GM12872 (cell line): ENCODE measurements around the gene TEX50.

Experiments
- TF ChIP-seq, protein P1 (sequence below): IDR thresholded peaks from 3 replicates; pipeline ENCODE4 v1.5.1; 2011; ENCODE audit warnings: low read depth, mild to moderate bottlenecking, low read length, moderate library complexity; ENCODE audit not compliant: insufficient read depth

The TEX50 gene

GRCh38 chr1:173627269-173627668, 7.9 kb upstream of the TEX50 start:
- TF ChIP-seq, protein P1, sequence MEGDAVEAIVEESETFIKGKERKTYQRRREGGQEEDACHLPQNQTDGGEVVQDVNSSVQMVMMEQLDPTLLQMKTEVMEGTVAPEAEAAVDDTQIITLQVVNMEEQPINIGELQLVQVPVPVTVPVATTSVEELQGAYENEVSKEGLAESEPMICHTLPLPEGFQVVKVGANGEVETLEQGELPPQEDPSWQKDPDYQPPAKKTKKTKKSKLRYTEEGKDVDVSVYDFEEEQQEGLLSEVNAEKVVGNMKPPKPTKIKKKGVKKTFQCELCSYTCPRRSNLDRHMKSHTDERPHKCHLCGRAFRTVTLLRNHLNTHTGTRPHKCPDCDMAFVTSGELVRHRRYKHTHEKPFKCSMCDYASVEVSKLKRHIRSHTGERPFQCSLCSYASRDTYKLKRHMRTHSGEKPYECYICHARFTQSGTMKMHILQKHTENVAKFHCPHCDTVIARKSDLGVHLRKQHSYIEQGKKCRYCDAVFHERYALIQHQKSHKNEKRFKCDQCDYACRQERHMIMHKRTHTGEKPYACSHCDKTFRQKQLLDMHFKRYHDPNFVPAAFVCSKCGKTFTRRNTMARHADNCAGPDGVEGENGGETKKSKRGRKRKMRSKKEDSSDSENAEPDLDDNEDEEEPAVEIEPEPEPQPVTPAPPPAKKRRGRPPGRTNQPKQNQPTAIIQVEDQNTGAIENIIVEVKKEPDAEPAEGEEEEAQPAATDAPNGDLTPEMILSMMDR: no peak

DNA sequence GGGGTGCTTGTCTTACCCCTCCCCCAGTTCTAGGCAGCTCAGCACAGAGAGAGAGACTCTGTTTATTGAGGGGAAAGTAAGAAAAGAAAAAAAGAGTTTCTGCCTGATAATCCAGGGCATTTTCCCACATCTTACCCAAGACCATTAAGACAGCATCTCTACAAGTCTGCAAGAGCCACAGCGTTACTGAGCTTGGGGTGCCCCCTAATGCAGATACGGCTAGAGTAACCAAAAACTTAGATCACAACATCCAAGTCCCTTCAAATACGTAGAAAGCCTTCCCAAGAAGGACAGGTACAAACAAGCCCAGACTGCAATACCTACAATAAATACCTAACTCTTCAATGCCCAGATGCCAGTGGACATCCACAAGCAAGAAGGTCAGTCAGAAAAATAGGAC, 6.2 kb upstream of the TEX50 start:
- TF ChIP-seq, protein P1: no peak

GRCh38 chr1:173638043-173639021, 3.2 kb downstream of the TEX50 start:
- TF ChIP-seq, protein P1: no peak

DNA sequence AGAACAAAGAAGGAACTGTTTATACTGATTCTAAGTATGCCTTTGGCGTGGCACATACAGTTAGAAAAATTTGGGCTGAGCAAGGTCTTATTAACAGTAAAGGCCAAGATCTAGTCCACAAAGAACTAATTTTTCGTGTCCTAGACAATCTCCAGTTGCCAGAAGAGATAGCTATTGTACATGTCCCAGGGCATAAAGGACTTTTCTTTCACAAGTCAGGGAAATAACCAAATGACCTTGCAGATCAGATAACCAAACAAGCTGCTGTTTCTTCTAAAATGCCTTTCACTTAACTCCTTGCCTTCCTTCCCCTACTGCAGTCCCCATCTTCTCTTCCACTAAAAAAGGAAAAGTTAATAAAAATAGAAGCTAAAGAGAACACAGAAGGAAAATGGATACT, 4.0 kb downstream of the TEX50 start:
- TF ChIP-seq, protein P1: no peak

GRCh38 chr1:173646656-173647055, 11.5 kb downstream of the TEX50 start:
- TF ChIP-seq, protein P1: no peak

- TF ChIP-seq, protein P1: no peak
Observed at GRCh38 chr1:173648880-173649605, 13.9 kb downstream of the TEX50 start.

DNA sequence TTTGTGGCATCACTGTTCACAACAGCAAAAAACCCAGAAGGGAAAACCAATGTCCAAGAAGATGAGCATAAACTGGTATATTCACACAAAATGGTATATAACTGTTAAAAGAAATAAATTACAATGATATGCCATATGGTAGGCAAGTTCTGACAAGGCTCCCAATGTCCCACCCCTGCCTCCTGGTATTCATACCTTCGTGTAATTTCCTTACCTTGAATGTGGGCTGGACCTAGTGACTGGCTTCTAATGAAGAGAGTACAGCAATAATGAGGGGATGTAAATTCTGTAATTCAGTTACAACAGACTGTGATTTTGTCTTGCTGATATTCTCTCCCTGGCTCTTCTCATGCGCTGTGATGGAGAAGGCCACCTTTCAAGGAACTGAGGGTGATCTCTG, 25.2 kb downstream of the TEX50 start:
- TF ChIP-seq, protein P1: no peak
